HG02852 (cell line): Measurements from ENCODE around the gene NFAT5.

ENCODE experiments used
- ATAC-seq: cut with Tn5 transposase; IDR thresholded peaks from one replicate; pipeline ENCODE4 v1.9.1; 2021; ENCODE audit warnings: mild to moderate bottlenecking, moderate library complexity; ENCODE audit not compliant: unreplicated experiment

NFAT5 gene

GRCh38 chr16:69595127-69596036, 29.6 kb downstream of the NFAT5 start:
- no peak for ATAC-seq

GRCh38 chr16:69596801-69597200, 31.0 kb downstream of the NFAT5 start:
- no peak for ATAC-seq

GRCh38 chr16:69598045-69598444, 32.3 kb downstream of the NFAT5 start:
- ATAC-seq = no peak

- ATAC-seq = no peak
These were observed 34.0 kb downstream of the NFAT5 start for GRCh38 chr16:69599731-69600130.

- no peak for ATAC-seq
These were observed 34.4 kb downstream of the NFAT5 start for GRCh38 chr16:69600202-69600601.

- ATAC-seq = no peak
These were observed 35.5 kb downstream of the NFAT5 start for GRCh38 chr16:69601250-69601649.

- ATAC-seq = no peak
These were observed 41.2 kb downstream of the NFAT5 start for GRCh38 chr16:69606985-69607384.

- no peak for ATAC-seq
These were observed 41.9 kb downstream of the NFAT5 start for GRCh38 chr16:69607674-69608073.

- no peak for ATAC-seq
These were observed 44.6 kb downstream of the NFAT5 start for GRCh38 chr16:69610356-69610755.

GRCh38 chr16:69611103-69611640, 45.4 kb downstream of the NFAT5 start:
- no peak for ATAC-seq

- ATAC-seq = no peak
These were observed 47.8 kb downstream of the NFAT5 start for GRCh38 chr16:69613378-69614154.

GRCh38 chr16:69615528-69615927, 49.8 kb downstream of the NFAT5 start:
- ATAC-seq = no peak

GRCh38 chr16:69616082-69616481, 50.3 kb downstream of the NFAT5 start:
- ATAC-seq = no peak

GRCh38 chr16:69618307-69618706, 52.5 kb downstream of the NFAT5 start:
- no peak for ATAC-seq

- ATAC-seq = no peak
These were observed 53.0 kb downstream of the NFAT5 start for GRCh38 chr16:69618721-69619120.

GRCh38 chr16:69619514-69619913, 53.7 kb downstream of the NFAT5 start:
- no peak for ATAC-seq

GRCh38 chr16:69620573-69620972, 54.8 kb downstream of the NFAT5 start:
- no peak for ATAC-seq

- ATAC-seq = no peak
These were observed 55.5 kb downstream of the NFAT5 start for GRCh38 chr16:69621225-69621624.

- no peak for ATAC-seq
These were observed 60.5 kb downstream of the NFAT5 start for GRCh38 chr16:69626256-69626655.

GRCh38 chr16:69632828-69633227, 67.1 kb downstream of the NFAT5 start:
- ATAC-seq = no peak

GRCh38 chr16:69633375-69633774, 67.6 kb downstream of the NFAT5 start:
- ATAC-seq = no peak
